ELR (cell line): Measurements from ENCODE around the gene MOAP1.
"Not testable (repeated sequence)": the region's sequence is repeated elsewhere in the genome, so short reads cannot be mapped to it uniquely, and the experiment has no call there.

Source experiments
- DNase-seq: peaks from one replicate; pipeline ENCODE4 v3.0.0-alpha.2; 2015; ENCODE audit warnings: low read depth

Gene MOAP1

GRCh38 chr14:93146119-93146518 lies 38.6 kb downstream of the MOAP1 start:
- no peak for DNase-seq

GRCh38 chr14:93142854-93143652 lies 41.6 kb downstream of the MOAP1 start:
- no peak for DNase-seq

- peak; percentile 38 for DNase-seq
Measured at GRCh38 chr14:93137864-93138263, 46.8 kb downstream of the MOAP1 start.

GRCh38 chr14:93136508-93136907 lies 48.2 kb downstream of the MOAP1 start:
- not testable (repeated sequence) for DNase-seq

- no peak for DNase-seq
Measured at GRCh38 chr14:93136009-93136408, 48.7 kb downstream of the MOAP1 start.

- no peak for DNase-seq
Measured at GRCh38 chr14:93135399-93135798, 49.3 kb downstream of the MOAP1 start.

GRCh38 chr14:93133464-93133863 lies 51.2 kb downstream of the MOAP1 start:
- DNase-seq = peak; percentile 43

- peak; percentile 58 for DNase-seq
Measured at GRCh38 chr14:93132472-93133065, 52.1 kb downstream of the MOAP1 start.
